Nephron (organoid): Measurements from ENCODE around the gene ABTB2.

Experiments
- H3K27ac Mint-ChIP-seq, 3 experiments: 2 replicates each; pipeline ENCODE4 v1.8.0; 2020; ENCODE audit warnings: mixed read lengths in 3 of 3, mild to moderate bottlenecking in 2 of 3, moderate library complexity in 1 of 3
- H3K27me3 Mint-ChIP-seq: 2 replicates; pipeline ENCODE4 v1.8.0; 2021; ENCODE audit warnings: low read depth, mild to moderate bottlenecking, moderate library complexity, mixed read lengths
- H3K36me3 Mint-ChIP-seq: 2 replicates; pipeline ENCODE4 v1.8.0; 2020; ENCODE audit warnings: low read depth, mixed read lengths
- H3K4me1 Mint-ChIP-seq: 2 replicates; pipeline ENCODE4 v1.8.0; 2020; ENCODE audit warnings: mixed read lengths
- H3K4me3 Mint-ChIP-seq, 3 experiments: 2 replicates each; pipeline ENCODE4 v1.8.0; 2020; ENCODE audit warnings: mild to moderate bottlenecking in 3 of 3, mixed read lengths in 3 of 3, moderate library complexity in 2 of 3
- H3K9me3 Mint-ChIP-seq: 2 replicates; pipeline ENCODE4 v1.8.0; 2020; ENCODE audit warnings: mixed read lengths
- CTCF ChIP-seq, 3 experiments: fragments of 200-600 bp; sonication (generic); IDR thresholded peaks; one replicate each; pipeline ENCODE4 v1.5.0; 2021; ENCODE audit warnings: antibody characterized with exemption in 3 of 3; ENCODE audit not compliant: unreplicated experiment in 3 of 3

ABTB2 gene

GRCh38 chr11:34263441-34264091 lies 94.2 kb downstream of the ABTB2 start:
- peaks cover 20% of the 10 kb centered on the region for H3K27me3 Mint-ChIP-seq
- no peaks in the 10 kb centered on the region for H3K36me3 Mint-ChIP-seq
- TF ChIP-seq CTCF (IDR thresholded peaks at IDR 0.05; ENCODE audit: unreplicated experiment in 3 of 3): no peak
- peak overlapping the region; percentile 43 to 93 (median 88) for H3K27ac Mint-ChIP-seq
- H3K9me3 Mint-ChIP-seq: no peaks in the 10 kb centered on the region
- H3K4me3 Mint-ChIP-seq: no peak overlapping the region
- peaks cover 50% of the 10 kb centered on the region for H3K4me1 Mint-ChIP-seq

- no peak for TF ChIP-seq CTCF (IDR thresholded peaks at IDR 0.05; ENCODE audit: unreplicated experiment in 3 of 3)
- Mint-ChIP-seq H3K4me3 (no peak overlapping the region), H3K27ac (peak overlapping the region; percentile 43 to 93 (median 88)), H3K9me3 (no peaks in the 10 kb centered on the region), H3K4me1 (peaks cover 50% of the 10 kb centered on the region), H3K36me3 (no peaks in the 10 kb centered on the region), H3K27me3 (peaks cover 19% of the 10 kb centered on the region)
Measured at GRCh38 chr11:34262531-34263081, 95.2 kb downstream of the ABTB2 start.

- Mint-ChIP-seq H3K9me3 (no peaks in the 10 kb centered on the region), H3K36me3 (no peaks in the 10 kb centered on the region), H3K27ac (peak overlapping the region in 1 of 3 experiments; percentile 43), H3K4me1 (peaks cover 43% of the 10 kb centered on the region), H3K27me3 (peaks cover 23% of the 10 kb centered on the region), H3K4me3 (no peak overlapping the region)
- no peak for TF ChIP-seq CTCF (IDR thresholded peaks at IDR 0.05; ENCODE audit: unreplicated experiment in 3 of 3)
Measured at GRCh38 chr11:34261820-34262219, 96.0 kb downstream of the ABTB2 start.

- no peak for TF ChIP-seq CTCF (IDR thresholded peaks at IDR 0.05; ENCODE audit: unreplicated experiment in 3 of 3)
- Mint-ChIP-seq H3K27ac (no peak overlapping the region), H3K4me3 (no peak overlapping the region), H3K4me1 (peaks cover 43% of the 10 kb centered on the region), H3K9me3 (no peaks in the 10 kb centered on the region), H3K27me3 (peaks cover 25% of the 10 kb centered on the region), H3K36me3 (no peaks in the 10 kb centered on the region)
Measured at GRCh38 chr11:34261095-34261494, 96.7 kb downstream of the ABTB2 start.

- H3K27ac Mint-ChIP-seq: no peak overlapping the region
- no peaks in the 10 kb centered on the region for H3K9me3 Mint-ChIP-seq
- no peak overlapping the region for H3K4me3 Mint-ChIP-seq
- H3K4me1 Mint-ChIP-seq: peaks cover 44% of the 10 kb centered on the region
- TF ChIP-seq CTCF (IDR thresholded peaks at IDR 0.05; ENCODE audit: unreplicated experiment in 3 of 3): no peak
- H3K27me3 Mint-ChIP-seq: peaks cover 25% of the 10 kb centered on the region
- no peaks in the 10 kb centered on the region for H3K36me3 Mint-ChIP-seq
Measured at GRCh38 chr11:34260072-34260575, 97.7 kb downstream of the ABTB2 start.

- Mint-ChIP-seq H3K27ac (peak overlapping the region in 2 of 3 experiments; percentile 3 to 61), H3K36me3 (no peaks in the 10 kb centered on the region), H3K4me3 (no peak overlapping the region), H3K27me3 (peaks cover 25% of the 10 kb centered on the region), H3K9me3 (no peaks in the 10 kb centered on the region), H3K4me1 (peaks cover 36% of the 10 kb centered on the region)
- TF ChIP-seq CTCF (IDR thresholded peaks at IDR 0.05; ENCODE audit: unreplicated experiment in 3 of 3): no peak
Measured at GRCh38 chr11:34259087-34259486, 98.7 kb downstream of the ABTB2 start.
